Embryonic facial prominence (tissue), 1 donor: ENCODE data around the gene GSC2.

ENCODE experiments used
- DNase-seq: peaks from one replicate; pipeline ENCODE4 v3.0.0-alpha.2; 2016; ENCODE audit errors: extremely low spot score

GSC2 gene

GRCh38 chr22:19133561-19133960 is 16.5 kb downstream of the GSC2 start:
- no peak for DNase-seq

GRCh38 chr22:19132693-19133400 is 17.2 kb downstream of the GSC2 start:
- no peak for DNase-seq

GRCh38 chr22:19132153-19132552 is 17.9 kb downstream of the GSC2 start:
- DNase-seq, result no peak

- no peak for DNase-seq
Measured at GRCh38 chr22:19131685-19132015, 18.4 kb downstream of the GSC2 start.

GRCh38 chr22:19130959-19131684 is 19.0 kb downstream of the GSC2 start, which contains the start of gene TSSK2:
TSS of gene TSSK2 (plus strand) at chr22:19131308. CDS start at chr22:19131400, 92 bp downstream.
- no peak for DNase-seq

- no peak for DNase-seq
Measured at GRCh38 chr22:19129871-19130270, 20.2 kb downstream of the GSC2 start.

GRCh38 chr22:19128946-19129727 is 21.0 kb downstream of the GSC2 start:
- DNase-seq, result no peak

GRCh38 chr22:19128009-19128401 is 22.1 kb downstream of the GSC2 start:
- no peak for DNase-seq

GRCh38 chr22:19127329-19128008 is 22.6 kb downstream of the GSC2 start:
- no peak for DNase-seq

- no peak for DNase-seq
Measured at GRCh38 chr22:19126309-19127273, 23.5 kb downstream of the GSC2 start.

GRCh38 chr22:19125474-19126308 is 24.4 kb downstream of the GSC2 start:
- DNase-seq, result no peak

GRCh38 chr22:19125011-19125410 is 25.1 kb downstream of the GSC2 start:
- no peak for DNase-seq

GRCh38 chr22:19124377-19124776 is 25.7 kb downstream of the GSC2 start:
- no peak for DNase-seq

- no peak for DNase-seq
Measured at GRCh38 chr22:19123936-19124335, 26.2 kb downstream of the GSC2 start.

- no peak for DNase-seq
Measured at GRCh38 chr22:19122752-19123492, 27.2 kb downstream of the GSC2 start.

- DNase-seq, result peak; percentile 96
Measured at GRCh38 chr22:19122143-19122751, 27.8 kb downstream of the GSC2 start, which contains the start of gene DGCR2. TSS of gene DGCR2 (minus strand) at chr22:19122412. CDS start at chr22:19122206, 206 bp downstream.

GRCh38 chr22:19121631-19122142 is 28.4 kb downstream of the GSC2 start:
- no peak for DNase-seq
